K562 (cell line): ENCODE measurements around the gene GGACT. TPM values are rescaled to one million over a fixed set of nuclear protein-coding genes. Genes with fewer than 3 reads are reported as not detected.

Experiments
- ATAC-seq: fragments of 200-7000 bp; cut with Tn5 transposase; 3 replicates; pipeline ENCODE4 v1.9.1; 2020; ENCODE audit warnings: moderate library complexity
- BruUV-seq: library from RNA; stranded (reverse); fragments of 400-500 nt; replicated peaks from 2 replicates; lab custom pipeline; 2021; lab: Mats Ljungman, UMichigan
- CTCF ChIA-PET: fragments of 300-600 bp; formaldehyde crosslinking; extraction: SDS; loops from one replicate; lab custom pipeline; 2021; ENCODE audit warnings: low intra/inter-chr PET ratio; lab: Yijun Ruan, JAX
- POLR2A ChIA-PET: fragments of 300-600, 350-650 bp; sonication (Branson Sonifier 250); formaldehyde crosslinking; extraction: SDS; loops from one replicate; lab custom pipeline; 2021; ENCODE audit warnings: antibody characterized with exemption, inconsistent platforms; lab: Yijun Ruan, JAX
- DNase-seq, 4 experiments: peaks; one replicate each; pipeline versions ENCODE4 v3.0.0 to v3.0.0-alpha.2; 2011 to 2018; ENCODE audit warnings: low spot score in 3 of 4, mixed read lengths in 3 of 4; ENCODE audit errors: extremely low read depth in 1 of 4
- FAIRE-seq: peaks from 2 replicates; lab custom pipeline; 2011; peaks lifted over from hg19 to GRCh38; lab: Jason Lieb, UNC
- H2AFZ ChIP-seq: 2 replicates; pipeline ENCODE4 v1.6.0; 2011; ENCODE audit warnings: low read depth, low read length, control low read depth, inconsistent platforms
- H3K27ac ChIP-seq: fragments of 200-600 bp; 3 replicates; pipeline ENCODE4 v1.8.0; 2011; ENCODE audit warnings: low read depth, mild to moderate bottlenecking, control low read depth, inconsistent platforms, low read length, moderate library complexity, mixed read lengths; ENCODE audit errors: extremely low read depth
- H3K27me3 ChIP-seq, 2 experiments: fragments of 300-600 bp in 1 of 2; 2 replicates in 1 of 2; 3 replicates in 1 of 2; pipeline versions ENCODE4 v1.6.0 to v1.8.0; 2011; ENCODE audit warnings: inconsistent platforms in 2 of 2, low read length in 2 of 2, mild to moderate bottlenecking in 1 of 2, mixed read lengths in 1 of 2, moderate library complexity in 1 of 2; ENCODE audit not compliant: control insufficient read depth in 2 of 2, insufficient read depth in 2 of 2
- H3K36me3 ChIP-seq: fragments of 300-600 bp; 3 replicates; pipeline ENCODE4 v1.8.0; 2011; ENCODE audit warnings: mild to moderate bottlenecking, low read length, inconsistent platforms; ENCODE audit not compliant: control insufficient read depth, insufficient read depth
- H3K4me1 ChIP-seq, 2 experiments: fragments of 200-600 bp in 1 of 2; replicated peaks in 1 of 2; 2 replicates in 1 of 2; 3 replicates in 1 of 2; pipeline versions ENCODE4 v1.5.1 to v1.8.0; 2011; ENCODE audit warnings: inconsistent platforms in 2 of 2, low read length in 2 of 2, mild to moderate bottlenecking in 1 of 2, mixed read lengths in 1 of 2, moderate library complexity in 1 of 2; ENCODE audit not compliant: control insufficient read depth in 2 of 2, insufficient read depth in 2 of 2
- H3K4me2 ChIP-seq: 2 replicates; pipeline ENCODE4 v1.6.1; 2011; ENCODE audit warnings: low read length, control low read depth, inconsistent platforms, mixed read lengths; ENCODE audit not compliant: insufficient read depth
- H3K4me3 ChIP-seq: fragments of 200-600 bp; sonication (generic), shearing (Covaris generic); 2 replicates; pipeline ENCODE4 v1.5.1; 2016; ENCODE audit warnings: control low read depth, inconsistent platforms
- H3K79me2 ChIP-seq: fragments of 200-600 bp; 3 replicates; pipeline ENCODE4 v1.8.0; 2011; ENCODE audit warnings: low read length, inconsistent platforms; ENCODE audit not compliant: control insufficient read depth, insufficient read depth
- H3K9ac ChIP-seq, 2 experiments: 2 replicates each; pipeline versions ENCODE4 v1.6.0 to v1.6.1; 2011; ENCODE audit warnings: low read depth in 2 of 2, low read length in 2 of 2, control low read depth in 1 of 2, inconsistent platforms in 1 of 2, mild to moderate bottlenecking in 1 of 2, mixed read lengths in 1 of 2; ENCODE audit not compliant: insufficient read depth in 1 of 2
- H3K9me1 ChIP-seq: one replicate; pipeline ENCODE4 v1.6.0; 2011; ENCODE audit warnings: inconsistent platforms, mild to moderate bottlenecking, low read length, moderate library complexity; ENCODE audit not compliant: control insufficient read depth, insufficient read depth
- H3K9me3 ChIP-seq: replicated peaks from 2 replicates; pipeline ENCODE4 v1.5.1; 2011; ENCODE audit warnings: low read depth, low read length, inconsistent platforms; ENCODE audit not compliant: control insufficient read depth, insufficient read depth
- H4K20me1 ChIP-seq: replicated peaks from 2 replicates; pipeline ENCODE4 v1.6.1; 2011; ENCODE audit warnings: low read length, inconsistent platforms, mixed read lengths; ENCODE audit not compliant: control insufficient read depth, insufficient read depth
- ESRRB ChIP-seq: fragments of 250-450 bp; sonication (Bioruptor Pico); IDR thresholded peaks from 2 replicates; pipeline ENCODE4 v1.5.0; 2020; ENCODE audit warnings: mild to moderate bottlenecking, moderate library complexity, borderline replicate concordance
- FOXM1 ChIP-seq, 2 experiments: fragments of 450-650 bp in 1 of 2; sonication (generic) in 1 of 2; formaldehyde crosslinking in 1 of 2; IDR thresholded peaks; 2 replicates each; pipeline versions ENCODE4 v1.6.1 to v1.9.0; 2017 to 2022; ENCODE audit warnings: low read depth in 2 of 2, mild to moderate bottlenecking in 2 of 2, missing genetic modification reagents in 1 of 2, moderate library complexity in 1 of 2
- GATAD2B ChIP-seq: fragments of 450-650 bp; IDR thresholded peaks from 2 replicates; pipeline ENCODE4 v1.6.1; 2017; ENCODE audit warnings: mild to moderate bottlenecking, borderline replicate concordance
- NR0B1 ChIP-seq: fragments of 450-650 bp; IDR thresholded peaks from one replicate; pipeline ENCODE4 v1.6.1; 2018; ENCODE audit warnings: mild to moderate bottlenecking, moderate library complexity; ENCODE audit not compliant: partially characterized antibody
- PATZ1 ChIP-seq: fragments of 250-450 bp; sonication (Bioruptor Pico); IDR thresholded peaks from 2 replicates; pipeline ENCODE4 v1.5.0; 2020; ENCODE audit warnings: mild to moderate bottlenecking, borderline replicate concordance
- POLR2B ChIP-seq: fragments of 450-650 bp; IDR thresholded peaks from 2 replicates; pipeline ENCODE4 v1.6.1; 2018; ENCODE audit warnings: low read depth; ENCODE audit not compliant: partially characterized antibody
- PRPF4 ChIP-seq: fragments of 200-400 bp; formaldehyde crosslinking; IDR thresholded peaks from one replicate; pipeline ENCODE4 v1.6.1; 2017; ENCODE audit warnings: low read length, low read depth, mild to moderate bottlenecking; ENCODE audit not compliant: insufficient read depth, poor library complexity, severe bottlenecking
- XRCC5 ChIP-seq: fragments of 200-400 bp; formaldehyde crosslinking; IDR thresholded peaks from 2 replicates; pipeline ENCODE4 v1.6.1; 2017; ENCODE audit warnings: low read depth, mild to moderate bottlenecking, low read length
- ZBTB2 ChIP-seq: fragments of 450-650 bp; IDR thresholded peaks from 2 replicates; pipeline ENCODE4 v1.6.1; 2016; ENCODE audit warnings: antibody characterized with exemption
- ZNF354B ChIP-seq: fragments of 250-450 bp; sonication (Bioruptor Pico); IDR thresholded peaks from 2 replicates; pipeline ENCODE4 v1.4.0; 2020
- WGBS: fragments of 100-300 bp; shearing (Covaris generic); methylation state at CpG from one replicate; pipeline ENCODE4 v1.1.6; 2016; ENCODE audit warnings: low coverage, mixed read lengths; ENCODE audit not compliant: insufficient coverage; ENCODE audit errors: missing lambda C conversion rate; 5-methylcytosine and 5-hydroxymethylcytosine counted together
- in situ Hi-C: fragments of 300-500 bp; cut with MboI; formaldehyde crosslinking; loops from 4 replicates; pipeline ENCODE4 v1.15.0; 2018; ENCODE audit warnings: inconsistent platforms, mixed read lengths
- intact Hi-C: fragments of 100-400 bp; cut with micrococcal nuclease; formaldehyde crosslinking; loops from 2 replicates; pipeline ENCODE4 v1.14.2; 2022
- polyA plus RNA-seq, 8 experiments: library from polyadenylated mRNA; depleted of rRNA in 4 of 8; stranded (reverse) in 5 of 8; unstranded in 3 of 8; fragments of >200 nt; fragmentation: Nextera tagmentation in 2 of 8; fragmentation: Illumina TruSeq in 1 of 8; extraction: Ambion mirVana in 2 of 8; extraction: Trizol in 1 of 8; gene quantifications; 2 replicates each; pipeline versions ENCODE4 v1.2.1 to v1.2.3, GENCODE V29; 2011 to 2014; ENCODE audit warnings: inconsistent platforms in 1 of 8, missing spikeins in 1 of 8
- total RNA-seq, 7 experiments: library from RNA; depleted of rRNA in 6 of 7; stranded (reverse); fragments of >200 nt in 6 of 7; fragmentation: Illumina TruSeq in 2 of 7; extraction: Trizol in 2 of 7; gene quantifications; 2 replicates each; pipeline versions ENCODE4 v1.2.1 to v1.2.3, GENCODE V29; 2011 to 2021; ENCODE audit warnings: low replicate concordance in 1 of 7
- TF ChIP-seq, protein P1 (sequence below): sonication (generic); formaldehyde crosslinking; IDR thresholded peaks from 2 replicates; pipeline ENCODE4 v1.8.0; 2022; ENCODE audit warnings: missing genetic modification reagents, mild to moderate bottlenecking, moderate library complexity, borderline replicate concordance
- TF ChIP-seq, protein P2 (sequence below): sonication (generic); formaldehyde crosslinking; IDR thresholded peaks from 2 replicates; pipeline ENCODE4 v1.8.0; 2022; ENCODE audit warnings: mild to moderate bottlenecking, missing genetic modification reagents

The GGACT gene
- total and polyA plus RNA-seq, 9 of the 15 experiments (the other 6 are each of a cell fraction or from before 2014, with no cell fraction given): 0.20 to 3.2 (median 1.7) TPM

- CTCF ChIA-PET: no interaction called here
- POLR2A ChIA-PET: no interaction called here
- ATAC-seq (no peak), DNase-seq (no peak), FAIRE-seq (no peak)
- no peak overlapping the region for H2AFZ ChIP-seq
- 93% methylated on average over 6 of the region's 7 CpGs for WGBS
- no peaks in the 10 kb centered on the region for H3K79me2 ChIP-seq
- H3K4me3 ChIP-seq: no peak overlapping the region
- in situ Hi-C loops: no loop called here
- TF ChIP-seq, protein P1, sequence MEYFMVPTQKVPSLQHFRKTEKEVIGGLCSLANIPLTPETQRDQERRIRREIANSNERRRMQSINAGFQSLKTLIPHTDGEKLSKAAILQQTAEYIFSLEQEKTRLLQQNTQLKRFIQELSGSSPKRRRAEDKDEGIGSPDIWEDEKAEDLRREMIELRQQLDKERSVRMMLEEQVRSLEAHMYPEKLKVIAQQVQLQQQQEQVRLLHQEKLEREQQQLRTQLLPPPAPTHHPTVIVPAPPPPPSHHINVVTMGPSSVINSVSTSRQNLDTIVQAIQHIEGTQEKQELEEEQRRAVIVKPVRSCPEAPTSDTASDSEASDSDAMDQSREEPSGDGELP (CRISPR knock-in tag): no peak
- TF ChIP-seq NR0B1 (no peak), PRPF4 (no peak), ZNF354B (CRISPR knock-in tag) (no peak), ZBTB2 (no peak), POLR2B (no peak), GATAD2B (no peak), FOXM1 (IDR thresholded peaks at IDR 0.05; ENCODE audit: low read depth) (no peak), FOXM1 (CRISPR knock-in tag; IDR thresholded peaks at IDR 0.05; ENCODE audit: low read depth) (no peak), PATZ1 (no peak), ESRRB (CRISPR knock-in tag) (no peak), XRCC5 (no peak)
- TF ChIP-seq, protein P2, sequence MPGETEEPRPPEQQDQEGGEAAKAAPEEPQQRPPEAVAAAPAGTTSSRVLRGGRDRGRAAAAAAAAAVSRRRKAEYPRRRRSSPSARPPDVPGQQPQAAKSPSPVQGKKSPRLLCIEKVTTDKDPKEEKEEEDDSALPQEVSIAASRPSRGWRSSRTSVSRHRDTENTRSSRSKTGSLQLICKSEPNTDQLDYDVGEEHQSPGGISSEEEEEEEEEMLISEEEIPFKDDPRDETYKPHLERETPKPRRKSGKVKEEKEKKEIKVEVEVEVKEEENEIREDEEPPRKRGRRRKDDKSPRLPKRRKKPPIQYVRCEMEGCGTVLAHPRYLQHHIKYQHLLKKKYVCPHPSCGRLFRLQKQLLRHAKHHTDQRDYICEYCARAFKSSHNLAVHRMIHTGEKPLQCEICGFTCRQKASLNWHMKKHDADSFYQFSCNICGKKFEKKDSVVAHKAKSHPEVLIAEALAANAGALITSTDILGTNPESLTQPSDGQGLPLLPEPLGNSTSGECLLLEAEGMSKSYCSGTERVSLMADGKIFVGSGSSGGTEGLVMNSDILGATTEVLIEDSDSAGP (CRISPR knock-in tag): no peak
- H3K36me3 ChIP-seq: peaks cover 43% of the 10 kb centered on the region; the same call in 1 of the 3 replicates
- H3K27ac ChIP-seq: no peak overlapping the region
- no peak overlapping the region for H3K4me2 ChIP-seq
- no peaks in the 10 kb centered on the region for H3K9me3 ChIP-seq
- no peaks in the 10 kb centered on the region for H3K27me3 ChIP-seq
- intact Hi-C loops: loop anchor here (5.0 kb wide), 1 partner anchor 64 kb away; no protein-coding TSS in a partner anchor
- H3K9me1 ChIP-seq: no peaks in the 10 kb centered on the region
- H3K9ac ChIP-seq: no peak overlapping the region
- H3K4me1 ChIP-seq: no peaks in the 10 kb centered on the region
- no peaks in the 10 kb centered on the region for H4K20me1 ChIP-seq
- BruUV-seq: no TSS peak
Observed at GRCh38 chr13:100636441-100636840, 47.9 kb upstream of the GGACT start.
